Activated CD4-positive, alpha-beta T cell treated with anti-CD3 and anti-CD28 coated beads, Interleukin-10, Interleukin-2, amounts not matched to agents 100 ng/mL and 50 ng/mL, durations not matched to agents 16 hours and 8 hours (primary cell): ENCODE data around the gene UBAP1.
"Not testable (repeated sequence)": the region's sequence is repeated elsewhere in the genome, so short reads cannot be mapped to it uniquely, and the experiment has no call there.

Experiments
- DNase-seq: peaks from one replicate; pipeline ENCODE4 v3.0.0-alpha.2; 2020

Gene UBAP1

DNA sequence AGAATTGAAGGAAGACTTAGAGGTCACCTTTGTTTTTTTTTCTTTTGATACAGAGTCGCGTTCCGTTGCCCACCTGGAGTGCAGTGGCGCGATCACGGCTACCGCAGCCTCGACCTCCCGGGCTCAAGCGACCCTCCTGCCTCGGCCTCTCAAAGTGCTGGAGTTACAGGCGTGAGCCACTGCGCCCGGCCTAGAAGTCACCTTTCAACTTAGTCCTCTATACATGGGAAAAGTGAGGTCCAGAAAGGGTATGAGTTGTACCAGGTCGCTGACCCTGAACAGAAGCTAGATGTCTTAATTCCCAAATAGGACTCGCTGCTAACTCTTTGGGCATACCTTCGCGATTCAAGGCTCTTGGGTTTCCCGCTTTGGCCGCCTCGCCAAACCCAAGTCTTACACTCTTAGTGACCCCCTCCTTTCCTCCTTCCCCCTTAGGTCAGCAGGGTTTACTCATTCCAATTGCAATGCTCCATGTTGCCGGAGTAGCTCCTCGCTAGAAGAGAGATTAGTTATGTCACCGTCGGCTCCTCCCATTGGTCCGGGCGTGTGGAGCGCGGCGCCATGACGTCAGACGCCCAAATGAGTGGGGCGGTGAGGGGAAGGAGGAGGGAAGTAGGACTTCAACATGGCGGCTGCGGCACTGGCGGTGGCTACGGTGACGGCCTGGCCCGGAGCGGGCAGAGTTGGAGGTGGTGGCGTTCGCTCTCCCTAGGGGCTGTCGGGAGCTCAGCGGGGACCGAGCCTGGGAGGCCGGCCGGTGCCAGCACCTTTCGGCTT, at the start of gene UBAP1:
Gene UBAP1 (plus strand): TSS at position 608 of the 777 bp plus-strand sequence. CDS start 41,872 bp downstream, outside the sequence.
- DNase-seq: peak; percentile 98

DNA sequence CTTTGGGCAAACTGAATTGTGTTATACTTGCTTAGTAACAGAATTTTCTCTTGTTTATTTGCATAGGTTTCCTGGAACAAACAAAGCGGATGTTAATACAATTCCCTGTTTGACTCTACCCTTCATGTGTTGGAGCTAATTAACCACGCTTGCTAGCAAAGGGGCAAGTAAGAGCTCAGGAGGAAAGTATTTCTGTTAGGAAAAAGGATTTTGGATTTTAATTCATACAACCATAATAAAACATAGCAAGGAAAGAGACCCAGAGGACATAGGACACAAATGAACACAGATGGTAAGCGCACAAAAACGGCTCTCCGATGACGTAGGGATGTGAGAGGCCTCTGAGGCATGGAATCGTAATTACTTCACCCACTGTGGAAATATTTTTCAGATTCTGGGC, 47.3 kb upstream of the UBAP1 start:
- no peak for DNase-seq

DNA sequence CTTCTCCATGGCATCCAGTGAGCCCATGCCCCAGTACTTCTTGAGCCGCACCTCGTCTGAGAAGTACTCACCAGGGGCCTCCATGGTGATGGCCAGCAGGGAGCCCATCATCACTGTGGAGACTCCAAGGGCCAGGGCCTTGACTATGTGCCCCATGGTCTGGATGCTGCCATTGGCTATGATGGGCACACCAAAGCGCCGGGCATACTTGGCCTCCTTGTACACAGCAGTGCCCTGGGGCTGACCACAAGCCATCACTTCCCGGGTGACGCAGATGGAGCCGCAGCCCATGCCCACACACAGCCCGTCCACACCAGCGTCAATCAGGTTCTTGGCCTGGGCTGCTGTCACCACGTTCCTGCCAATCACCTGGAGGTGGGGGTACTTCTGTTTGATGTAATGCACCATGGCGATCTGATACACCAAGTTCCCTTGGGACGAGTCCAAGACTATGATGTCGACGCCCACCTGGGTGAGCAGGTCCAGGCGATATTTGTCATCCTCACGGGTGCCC, 45.4 kb upstream of the UBAP1 start:
- no peak for DNase-seq

DNA sequence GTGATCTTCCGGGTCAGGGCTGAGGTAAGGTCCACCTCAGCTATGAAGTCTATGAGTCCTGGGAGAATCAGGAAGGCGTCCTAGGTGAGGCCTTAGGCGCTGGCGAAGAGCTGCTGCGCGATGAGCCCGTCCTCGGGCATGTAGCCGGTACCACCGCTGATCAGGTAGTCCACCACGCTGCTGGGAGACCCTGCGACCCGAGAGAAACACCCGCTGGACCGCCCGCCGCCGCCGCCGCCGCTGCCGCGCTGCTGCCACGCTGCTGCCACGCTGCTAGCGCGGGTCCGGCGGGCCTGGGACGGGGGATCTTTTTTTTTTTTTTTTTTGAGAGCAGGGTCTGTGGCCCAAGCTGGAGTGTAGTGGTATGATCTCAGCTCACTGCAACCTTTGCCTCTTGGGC, 44.3 kb upstream of the UBAP1 start:
- no peak for DNase-seq

DNA sequence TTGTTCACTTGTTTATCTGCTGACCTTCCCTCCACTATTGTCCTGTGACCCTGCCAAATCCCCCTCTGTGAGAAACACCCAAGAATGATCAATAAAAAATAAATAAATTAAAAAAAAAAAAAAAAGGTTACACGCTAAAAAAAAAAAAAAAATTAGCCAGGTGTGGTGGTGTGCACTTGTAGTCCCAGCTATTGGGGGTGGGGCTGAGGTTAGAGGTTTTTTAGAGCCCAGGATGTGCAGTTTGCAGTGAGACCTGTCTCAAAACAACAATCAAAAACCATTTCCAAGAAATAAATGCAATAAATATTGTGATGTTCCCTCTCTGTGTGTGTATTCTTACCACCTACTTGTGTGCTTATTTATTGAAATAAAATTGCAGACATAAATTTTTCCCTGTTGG, 40.2 kb upstream of the UBAP1 start:
- not testable (repeated sequence) for DNase-seq

DNA sequence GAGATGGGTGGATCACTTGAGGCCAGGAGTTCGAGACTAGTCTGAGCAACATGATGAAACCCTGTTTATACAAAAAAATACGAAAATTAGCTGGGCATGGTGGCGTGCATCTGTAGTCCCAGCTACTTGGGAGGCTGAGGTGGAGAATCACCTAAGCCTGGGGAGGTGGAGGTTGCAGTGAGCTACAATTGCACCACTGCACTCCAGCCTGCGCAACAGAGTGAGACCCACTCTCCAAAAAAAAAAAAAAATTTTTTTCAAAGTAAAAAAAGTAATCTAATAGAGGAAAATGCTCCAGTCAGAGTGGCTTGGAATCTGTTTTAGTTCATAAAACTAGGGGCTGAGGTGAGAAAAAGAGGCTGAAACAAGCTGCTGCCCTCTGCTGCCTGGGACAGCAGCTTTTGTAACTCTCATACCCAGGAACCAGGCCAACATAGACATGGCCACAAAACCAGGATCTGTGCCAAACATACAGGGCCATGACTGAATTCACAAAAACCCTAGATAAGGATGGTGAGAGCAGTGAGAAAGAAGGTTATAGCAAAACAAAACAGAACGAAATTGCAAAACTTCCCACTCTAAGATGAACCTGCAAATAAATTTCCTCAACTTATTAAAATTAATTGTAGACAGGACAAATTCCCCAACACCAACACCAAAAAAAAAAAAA, 39.2 kb upstream of the UBAP1 start:
- DNase-seq: no peak

DNA sequence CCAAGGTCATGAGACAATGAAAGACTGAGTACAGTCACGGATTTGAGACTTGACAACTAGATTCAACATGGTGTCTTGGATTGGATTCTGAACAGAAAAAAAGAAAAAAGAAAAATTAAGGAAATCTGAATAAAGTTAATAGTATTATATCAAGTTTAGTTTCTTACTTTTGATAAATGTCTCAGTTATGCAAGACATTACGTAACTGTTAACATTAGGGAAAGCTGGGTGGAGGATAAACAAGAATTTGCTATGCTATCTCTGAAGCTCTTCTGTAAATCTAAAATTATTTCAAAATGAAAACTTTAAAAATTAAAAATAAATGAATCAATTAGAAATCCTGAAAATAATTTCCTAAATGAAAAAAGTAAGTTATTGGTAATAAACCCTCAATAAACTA, 38.0 kb upstream of the UBAP1 start:
- DNase-seq: no peak

DNA sequence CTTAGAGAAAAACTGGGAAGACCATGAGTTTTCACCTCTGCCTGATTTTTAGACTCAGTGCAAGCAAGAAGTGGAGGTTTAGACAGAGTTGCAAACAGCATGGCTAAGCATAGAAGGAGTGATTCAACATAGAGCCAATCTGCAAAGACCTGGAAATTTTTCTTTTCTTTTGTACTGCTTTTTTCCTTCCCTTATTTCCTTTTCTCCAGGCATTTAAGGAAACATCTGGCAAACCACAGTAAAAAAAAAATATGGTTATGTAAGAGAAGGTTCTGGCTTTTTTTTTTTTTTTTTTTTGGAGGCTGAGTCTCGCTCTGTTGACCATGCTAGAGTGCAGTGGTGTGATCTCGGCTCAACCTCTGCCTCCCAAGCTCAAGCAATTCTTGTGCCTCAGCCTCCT, 35.7 kb upstream of the UBAP1 start:
- DNase-seq: no peak

DNA sequence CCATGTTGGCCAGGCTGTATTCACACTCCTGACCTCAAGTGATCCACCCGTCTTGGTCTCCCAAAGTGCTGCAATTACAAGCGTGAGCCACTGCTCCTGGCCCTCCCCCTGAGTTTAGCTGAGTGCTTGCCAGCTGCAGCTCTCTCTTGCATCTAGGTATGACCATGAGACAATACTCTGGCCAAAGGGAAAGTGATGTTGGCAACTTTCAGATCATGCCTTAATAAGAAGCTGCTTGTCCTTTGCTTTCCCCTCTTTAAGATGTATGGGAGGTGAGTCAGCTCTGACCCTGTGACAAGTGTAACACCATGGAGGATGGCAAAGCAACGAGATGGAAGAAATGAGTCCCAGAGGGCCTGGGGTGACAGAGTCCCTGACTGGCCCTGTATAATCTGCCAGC, 33.7 kb upstream of the UBAP1 start:
- DNase-seq: no peak

DNA sequence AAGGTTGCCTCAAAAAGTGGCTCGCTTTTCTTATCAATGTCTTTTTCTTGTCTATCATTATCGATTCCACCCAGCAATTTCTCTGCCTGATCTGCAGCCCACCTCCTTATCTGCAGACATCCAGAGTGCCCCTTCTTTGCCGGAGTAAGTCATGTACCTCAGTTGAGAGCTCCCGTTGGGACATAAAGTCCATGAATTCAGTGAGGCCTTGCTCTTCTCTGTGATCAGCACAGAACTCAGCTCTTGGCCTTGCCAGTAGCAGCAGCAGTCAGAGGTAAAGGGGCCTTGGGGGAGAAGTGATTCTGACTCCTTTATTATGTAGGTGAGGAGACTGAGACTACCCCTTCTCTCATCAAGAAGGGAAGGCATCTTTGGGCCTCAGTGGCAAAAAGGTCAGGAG, 27.4 kb upstream of the UBAP1 start:
- DNase-seq: no peak

DNA sequence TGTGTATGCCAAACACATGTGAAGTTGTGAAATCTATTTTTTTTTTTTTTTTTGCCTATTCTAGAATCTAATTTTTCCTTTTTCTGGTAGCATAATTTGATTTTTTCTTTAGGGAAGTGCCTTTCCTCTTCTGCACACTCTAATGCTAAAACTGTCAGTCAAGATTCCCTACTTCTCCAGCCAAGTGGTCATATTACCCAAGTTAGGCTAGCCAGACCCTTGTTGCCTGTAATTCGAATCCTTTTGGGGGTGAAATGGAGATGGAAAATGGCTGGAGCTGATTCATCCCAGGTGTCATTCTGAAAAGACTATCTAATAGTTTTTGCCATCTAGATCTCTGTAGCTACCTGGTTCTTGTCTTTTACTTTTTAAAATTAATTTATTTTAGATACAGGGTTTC, 24.8 kb upstream of the UBAP1 start:
- no peak for DNase-seq

DNA sequence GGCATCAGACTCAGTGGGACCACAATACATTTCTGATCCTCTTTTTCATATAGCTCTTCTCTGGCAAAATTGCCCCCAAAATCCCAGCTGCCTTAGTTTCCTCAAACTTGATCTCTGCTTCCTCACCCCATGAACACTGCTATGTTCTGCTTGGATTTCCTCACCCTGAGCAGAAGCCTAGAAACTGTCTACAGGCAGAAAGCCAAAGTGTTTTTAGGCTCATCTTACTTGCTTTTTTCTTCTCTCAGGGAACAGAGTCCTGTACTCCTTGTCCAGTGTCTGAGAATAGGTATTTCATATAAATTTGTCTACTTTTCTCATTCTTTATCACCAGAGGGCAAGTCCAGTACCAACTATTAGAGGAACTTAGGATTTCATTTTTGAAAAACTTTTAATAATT, 21.5 kb upstream of the UBAP1 start:
- no peak for DNase-seq

DNA sequence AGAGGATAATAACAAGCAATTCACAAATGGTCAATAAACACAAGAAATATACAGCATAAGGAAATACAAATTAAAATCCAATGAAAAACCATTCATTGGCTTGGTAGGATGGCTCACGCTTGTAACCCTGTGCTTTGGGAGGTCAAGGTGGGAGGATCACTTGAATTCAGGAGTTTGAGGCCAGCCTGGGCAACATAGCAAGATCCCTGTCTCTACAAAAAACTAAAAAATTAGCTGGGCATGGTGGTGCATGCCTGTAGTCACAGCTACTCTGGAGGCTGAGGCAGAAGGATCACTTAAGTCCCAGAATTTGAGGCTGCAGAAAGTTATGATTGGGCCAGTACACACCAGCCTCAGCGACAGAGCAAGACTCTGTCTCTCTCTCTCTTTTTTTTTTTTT, 20.9 kb upstream of the UBAP1 start:
- no peak for DNase-seq

DNA sequence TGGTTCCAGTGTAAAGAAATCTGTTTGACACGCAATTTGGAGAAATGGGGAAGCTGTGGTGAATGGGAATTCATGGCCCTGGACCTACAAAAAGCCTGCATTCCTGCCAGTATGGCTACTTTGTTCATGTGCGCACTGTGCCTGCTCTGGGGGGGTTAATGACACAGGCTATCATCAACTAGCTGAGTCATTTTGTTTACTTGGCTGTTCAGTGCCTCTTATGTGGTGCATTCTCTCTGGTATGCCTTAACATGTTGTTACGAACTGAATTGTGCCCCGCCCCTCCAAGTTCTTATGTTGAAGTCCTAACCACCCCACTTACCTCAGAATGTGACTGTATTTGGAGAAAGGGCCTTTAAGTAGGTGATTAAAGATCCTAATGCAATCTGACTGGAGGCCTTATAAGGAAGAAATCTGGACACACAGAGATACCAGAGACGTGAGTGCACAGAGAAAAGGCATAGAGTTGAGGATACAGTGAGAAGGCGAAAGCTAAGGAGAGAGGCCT, 20.4 kb upstream of the UBAP1 start:
- no peak for DNase-seq

DNA sequence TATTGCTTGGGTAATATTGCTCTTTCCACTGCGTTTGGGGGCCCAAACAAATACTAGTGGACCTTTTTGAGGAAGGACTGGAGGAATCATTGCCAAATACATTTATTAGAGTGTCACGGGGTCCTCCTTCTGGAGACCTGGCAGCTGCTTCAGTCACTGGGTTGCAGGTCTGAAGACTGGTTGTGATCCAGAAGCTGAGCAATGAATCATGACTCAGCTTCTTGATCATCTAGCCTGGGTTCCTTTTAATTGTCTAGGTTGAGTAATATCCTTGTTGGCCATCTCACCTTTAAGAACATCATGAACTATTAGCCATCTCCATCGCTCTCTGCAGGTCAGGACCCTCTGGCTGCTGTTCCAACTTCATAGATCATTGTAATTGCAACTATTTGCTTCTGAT, 15.4 kb upstream of the UBAP1 start:
- no peak for DNase-seq

DNA sequence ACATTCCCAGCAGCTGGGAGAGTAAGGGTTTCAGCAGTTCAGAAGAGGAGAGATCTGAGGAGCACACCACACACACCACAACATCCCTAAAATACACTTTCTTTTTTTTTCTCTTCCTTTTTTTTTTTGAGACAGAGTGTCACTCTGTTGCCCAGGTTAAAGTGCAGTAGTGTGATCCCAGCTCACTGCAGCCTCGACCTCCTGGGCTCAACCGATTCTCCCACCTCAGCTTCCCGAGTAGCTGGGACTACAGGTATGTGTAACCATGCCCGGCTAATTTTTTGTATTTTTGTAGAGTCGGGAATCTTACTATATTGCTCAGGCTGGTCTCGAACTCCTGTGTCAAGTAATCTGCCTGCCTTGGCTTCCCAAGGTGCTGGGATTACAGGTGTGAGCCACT, 9.7 kb upstream of the UBAP1 start:
- no peak for DNase-seq

DNA sequence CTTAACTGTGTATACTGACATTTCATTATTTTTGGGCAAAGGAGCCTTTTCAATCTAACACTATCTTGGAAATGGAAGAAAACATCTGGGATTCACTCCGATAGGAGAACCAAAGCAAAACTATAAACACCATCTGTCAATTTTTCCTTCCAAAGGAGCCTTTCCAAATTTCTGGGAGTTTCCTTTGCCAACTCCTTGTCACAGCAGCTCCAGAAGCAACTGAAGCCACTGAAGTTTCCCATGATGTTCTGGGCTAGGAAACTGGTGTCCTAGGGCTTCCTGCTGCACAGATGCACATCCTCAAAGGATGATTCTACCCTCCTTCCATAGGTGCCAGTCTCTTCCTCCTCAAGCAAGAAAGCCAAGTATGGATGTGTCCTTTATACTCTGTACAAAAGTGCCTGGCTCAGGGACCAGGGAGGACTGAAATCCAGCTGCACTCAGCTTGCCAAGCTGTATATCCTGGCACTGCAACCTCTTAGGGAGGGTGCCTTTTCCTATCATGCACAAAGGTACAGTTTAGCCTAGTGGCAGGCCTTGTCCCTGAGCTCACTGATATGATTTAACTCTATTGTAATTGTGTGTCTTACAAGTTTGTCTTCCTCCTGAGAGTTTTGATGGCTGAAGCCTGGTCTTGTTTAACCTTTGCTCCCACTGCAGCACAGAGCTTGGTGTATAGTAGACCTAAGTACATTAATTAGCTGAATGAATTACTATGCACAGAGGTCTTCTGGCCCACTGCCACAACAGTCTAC, 8.4 kb upstream of the UBAP1 start:
- DNase-seq: no peak

DNA sequence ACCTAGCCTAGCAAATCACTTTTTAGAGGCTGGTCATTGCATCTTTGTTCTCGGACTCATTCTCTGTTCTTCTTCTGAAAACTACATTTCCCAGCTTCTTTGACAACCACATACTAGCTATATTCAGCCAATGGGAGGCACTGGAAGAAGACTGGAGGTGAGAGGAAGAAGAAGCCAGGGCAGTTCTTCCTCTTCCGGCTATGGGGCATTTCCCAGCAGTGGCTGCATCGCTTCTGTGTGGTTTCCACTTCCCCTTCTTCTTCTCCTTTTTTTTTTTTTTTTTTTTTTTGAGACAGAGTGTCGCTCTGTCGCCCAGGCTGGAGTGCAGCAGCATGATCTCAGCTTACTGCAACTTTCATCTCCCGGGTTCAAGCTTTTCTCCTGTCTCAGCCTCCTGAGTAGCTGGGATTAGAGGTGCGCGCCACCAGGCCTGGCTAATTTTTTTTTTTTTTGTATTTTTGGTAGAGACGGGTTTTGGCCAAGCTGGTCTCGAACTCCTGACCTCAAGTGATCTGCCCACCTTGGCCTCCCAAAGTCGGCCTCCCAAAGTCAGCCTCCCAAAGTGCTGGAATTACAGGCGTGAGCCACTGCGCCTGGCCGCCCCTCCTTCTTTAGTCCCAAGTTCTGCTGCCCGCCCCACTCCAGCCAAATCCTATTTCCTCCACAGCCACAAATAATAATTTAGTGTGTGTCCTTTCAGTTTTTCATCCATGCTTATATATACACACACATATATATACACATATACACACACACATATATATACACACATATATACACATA, 6.9 kb upstream of the UBAP1 start:
- peak; percentile 72 for DNase-seq

DNA sequence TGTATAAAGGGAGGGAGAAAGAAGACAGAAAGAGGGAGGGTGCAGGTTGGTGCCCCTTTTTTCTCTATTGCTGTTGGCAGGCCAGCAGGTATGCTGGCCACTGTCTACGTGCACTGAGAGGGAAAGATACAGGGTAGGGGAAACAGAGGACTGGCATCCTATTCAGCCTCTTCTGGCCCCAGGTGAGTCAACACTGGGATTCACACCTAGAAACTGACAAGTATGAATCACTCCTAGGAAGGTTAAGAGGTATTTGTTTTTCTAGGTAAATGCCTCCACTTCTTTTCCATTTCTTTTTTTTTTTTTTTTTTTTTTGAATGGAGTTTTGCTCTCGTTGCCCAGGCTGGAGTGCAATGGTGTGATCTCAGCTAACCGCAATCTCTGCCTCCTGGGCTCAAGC, 2.8 kb upstream of the UBAP1 start:
- DNase-seq: no peak

DNA sequence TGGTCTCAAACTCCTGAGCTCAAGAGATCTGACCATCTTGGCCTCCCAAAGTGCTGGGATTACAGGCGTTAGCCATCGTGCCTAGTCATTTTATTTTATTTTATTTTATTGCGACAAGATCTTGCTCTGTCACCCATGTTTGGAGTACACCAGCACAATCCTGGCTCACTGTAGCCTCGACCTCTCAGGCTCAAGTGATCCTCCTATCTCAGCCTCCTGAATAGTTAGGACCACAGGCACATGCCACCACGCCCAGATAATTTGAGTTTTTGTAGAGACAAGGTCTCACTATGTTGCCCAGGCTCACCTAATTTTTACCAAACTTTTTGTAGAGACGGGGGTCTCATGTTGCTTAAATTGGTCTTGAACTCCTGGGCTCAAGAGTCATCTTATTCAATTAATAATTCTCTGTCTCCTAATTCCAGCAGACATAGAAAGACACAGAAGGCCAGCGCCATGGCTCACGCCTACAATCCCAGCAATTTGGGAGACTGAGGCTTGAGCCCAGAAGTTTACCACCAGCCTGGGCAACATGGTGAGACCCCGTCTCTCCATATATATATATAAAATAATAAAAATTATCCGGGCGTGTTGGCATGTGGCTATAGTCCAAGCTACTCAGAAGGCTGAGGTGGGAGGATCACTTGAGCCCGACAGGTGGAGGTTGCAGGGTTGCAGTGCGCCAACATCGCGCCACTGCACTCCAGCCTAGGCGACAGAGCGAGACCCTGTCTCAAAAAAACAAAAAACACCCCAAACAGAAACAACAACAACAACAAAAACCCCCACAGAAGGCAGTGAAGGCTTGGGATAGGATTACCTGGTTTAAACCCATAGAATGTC, 1.0 kb upstream of the UBAP1 start:
- DNase-seq: no peak

DNA sequence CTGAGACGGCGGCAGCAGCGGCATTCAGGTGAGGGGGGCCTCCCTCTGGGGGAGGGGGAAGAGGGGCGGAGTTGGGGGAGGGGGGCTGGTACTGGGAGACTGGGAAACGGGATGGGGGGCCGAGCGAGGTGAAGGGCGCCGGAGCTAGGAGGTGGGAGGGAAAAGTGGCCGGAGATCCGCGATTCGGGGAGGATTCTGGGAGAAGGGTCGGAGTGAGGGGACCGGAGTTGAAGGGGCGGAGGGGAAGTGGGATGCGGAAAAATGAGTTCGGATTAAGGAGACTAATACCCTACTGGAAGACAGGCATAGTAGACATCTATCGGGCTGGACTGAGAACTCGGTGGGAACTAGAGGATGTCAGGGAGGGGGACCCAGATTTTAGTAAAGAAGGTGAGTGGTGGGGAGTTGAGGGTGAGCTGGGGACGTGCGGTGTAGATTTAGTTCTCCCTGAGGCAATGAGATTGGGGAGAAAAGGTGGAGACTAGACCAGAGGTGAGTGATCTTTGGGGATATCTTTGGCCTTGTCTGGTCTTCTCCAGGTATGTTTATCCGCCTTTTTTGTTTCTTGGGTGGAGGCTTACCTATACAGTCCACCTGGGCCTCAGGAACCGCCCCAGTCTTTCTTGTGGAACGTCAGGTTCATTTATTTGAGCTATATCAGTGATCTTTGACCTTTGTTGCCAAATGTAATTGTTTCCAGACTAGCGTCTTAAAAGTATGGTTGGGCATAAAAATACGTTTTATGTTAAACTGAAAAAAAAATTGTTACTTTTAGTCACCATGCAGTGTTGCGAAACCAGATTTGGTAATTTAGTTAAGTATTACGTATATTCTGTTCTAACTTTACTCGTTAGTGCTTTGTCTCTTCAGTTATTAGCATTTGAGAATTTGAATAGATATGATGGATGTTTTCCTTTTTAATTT, 632 bp downstream of the UBAP1 start:
- no peak for DNase-seq
